Right lobe of liver (tissue), 6 donors: ENCODE data around the gene C20orf96. TPM values are rescaled to one million over a fixed set of nuclear protein-coding genes. Genes with fewer than 3 reads are reported as not detected.
"Not testable (repeated sequence)": the region's sequence is repeated elsewhere in the genome, so short reads cannot be mapped to it uniquely, and the experiment has no call there.

Source experiments
- ATAC-seq, 4 donors: fragments of 200-7000 bp; cut with Tn5 transposase; one replicate each; pipeline ENCODE4 v1.9.1; 2020; ENCODE audit warnings: mild to moderate bottlenecking in 4 of 4, moderate library complexity in 4 of 4
- DNase-seq, 3 donors: peaks; one replicate each; pipeline ENCODE4 v3.0.0-alpha.2; 2020
- H3K27ac ChIP-seq, 3 donors: fragments of 200-600 bp; one replicate each; pipeline ENCODE4 v1.8.0; 2022
- H3K27me3 ChIP-seq, 2 donors: fragments of 200-600 bp; one replicate each; pipeline ENCODE4 v1.8.0; 2022
- H3K36me3 ChIP-seq, 4 donors: fragments of 200-600 bp; sonication (generic) in 1 of 4; one replicate each; pipeline versions ENCODE4 v1.5.1 to v1.8.0; 2017 to 2022; ENCODE audit warnings: control low read depth in 1 of 4
- H3K4me1 ChIP-seq, 4 donors: fragments of 200-600 bp; sonication (generic) in 1 of 4; one replicate each; pipeline versions ENCODE4 v1.5.1 to v1.8.0; 2017 to 2022; ENCODE audit warnings: control low read depth in 1 of 4
- H3K4me3 ChIP-seq, 3 donors: fragments of 200-600 bp; one replicate each; pipeline ENCODE4 v1.8.0; 2022
- H3K9me3 ChIP-seq, 4 donors: fragments of 200-600 bp; sonication (generic) in 1 of 4; one replicate each; pipeline versions ENCODE4 v1.5.1 to v1.8.0; 2017 to 2022; ENCODE audit warnings: control low read depth in 1 of 4
- CTCF ChIP-seq, 4 donors: fragments of 200-600 bp in 3 of 4; fragments of 450-650 bp in 1 of 4; IDR thresholded peaks; one replicate each; pipeline versions ENCODE4 v1.5.1 to v1.8.0; 2016 to 2022; ENCODE audit warnings: antibody characterized with exemption in 4 of 4, mild to moderate bottlenecking in 2 of 4
- POLR2A ChIP-seq: fragments of 450-650 bp; IDR thresholded peaks from one replicate; pipeline ENCODE4 v1.6.1; 2017; ENCODE audit warnings: antibody characterized with exemption, mild to moderate bottlenecking
- WGBS: methylation state at CpG from one replicate; pipeline ENCODE4 v1.1.6; 2018; ENCODE audit warnings: low coverage, low lambda C conversion rate; ENCODE audit not compliant: insufficient coverage; ENCODE audit errors: missing lambda C conversion rate; 5-methylcytosine and 5-hydroxymethylcytosine counted together
- intact Hi-C, 2 donors: fragments of 100-400 bp; cut with DNase I; formaldehyde crosslinking; loops; one replicate each; pipeline versions ENCODE4 v1.11.2 to v1.14.1; 2022
- total RNA-seq, 6 experiments: library from RNA; depleted of rRNA in 2 of 6; stranded (reverse); fragments of >200 nt in 2 of 6; fragmentation: NEBNext Ultra II Directional in 3 of 6; extraction: Animal tissue kit (Norgen Biotek cat#: 25700) in 3 of 6; gene quantifications; one replicate each; pipeline versions ENCODE4 v1.1.0 to v1.2.4, GENCODE V29; 2016 to 2023
- donor health status: DM: no; HTN: yes; CAD: no.
- donor health status: DM: no; HTN: no; CAD: no.
- donor health status: DM: no; HTN: no; CAD: no.
- donor health status: DM: no; HTN: yes; CAD: no.
- donor health status: DM: no; HTN: yes; CAD: no.

Gene C20orf96
- total RNA-seq, 6 experiments from 2014 or later, result 0.62 to 2.5 (median 1.8) TPM

GRCh38 chr20:258269-258858 is 32.2 kb downstream of the C20orf96 start:
- H3K9me3 ChIP-seq, result no peaks in the 10 kb centered on the region
- H3K27ac ChIP-seq, result no peak overlapping the region
- no peak for ATAC-seq
- H3K4me1 ChIP-seq, result peaks cover 0 to 14% (median 6%) of the 10 kb centered on the region in 4 donors
- TF ChIP-seq POLR2A (no peak), CTCF (IDR thresholded peaks at IDR 0.05) (no peak)
- no peaks in the 10 kb centered on the region for H3K27me3 ChIP-seq
- 48% methylated on average over 4 of the region's 4 CpGs for WGBS
- intact Hi-C loops, result no loop called here
- no peak overlapping the region for H3K4me3 ChIP-seq
- DNase-seq, result no peak
- H3K36me3 ChIP-seq, result no peaks in the 10 kb centered on the region

GRCh38 chr20:257419-257818 is 33.1 kb downstream of the C20orf96 start, which contains the start of gene DEFB132:
DEFB132 (plus strand) TSS chr20:257724; CDS start chr20:257779, 55 bp downstream.
- TF ChIP-seq CTCF (IDR thresholded peaks at IDR 0.05) (no peak), POLR2A (no peak)
- Histone ChIP-seq H3K27ac (no peak within 1 kb of the TSS), H3K27me3 (no peaks in the 10 kb centered on the region), H3K36me3 (no peaks in the 10 kb centered on the region), H3K4me1 (peaks cover 0 to 14% (median 6%) of the 10 kb centered on the region in 4 donors), H3K4me3 (no peak within 1 kb of the TSS), H3K9me3 (no peaks in the 10 kb centered on the region)
- peak in 1 of 3 donors; percentile 75 for DNase-seq
- 25% methylated on average over 6 of the region's 7 CpGs for WGBS
- intact Hi-C loops, result no loop called here
- ATAC-seq, result peak; percentile 98 to 99 (median 98)

GRCh38 chr20:253447-253846 is 37.1 kb downstream of the C20orf96 start:
- H3K36me3 ChIP-seq, H3K9me3 ChIP-seq, ATAC-seq, H3K4me3 ChIP-seq, DNase-seq, H3K27me3 ChIP-seq, intact Hi-C loops, H3K27ac ChIP-seq: not testable (repeated sequence)
- 38% methylated on average over 5 of the region's 6 CpGs for WGBS
- H3K4me1 ChIP-seq, result peaks cover 0 to 13% (median 6%) of the 10 kb centered on the region in 4 donors

GRCh38 chr20:252801-253200 is 37.7 kb downstream of the C20orf96 start:
- H3K4me1 ChIP-seq, result peaks cover 0 to 9% (median 3%) of the 10 kb centered on the region in 4 donors
- intact Hi-C loops, result no loop called here
- ATAC-seq, result no peak
- no peaks in the 10 kb centered on the region for H3K27me3 ChIP-seq
- H3K27ac ChIP-seq, result no peak overlapping the region
- no peaks in the 10 kb centered on the region for H3K9me3 ChIP-seq
- no peak overlapping the region for H3K4me3 ChIP-seq
- WGBS, result 90% methylated on average over 2 of the region's 2 CpGs
- no peaks in the 10 kb centered on the region for H3K36me3 ChIP-seq
- DNase-seq, result no peak
- TF ChIP-seq POLR2A (no peak), CTCF (IDR thresholded peaks at IDR 0.05) (no peak)

GRCh38 chr20:251354-251753 is 39.2 kb downstream of the C20orf96 start:
- no peak for TF ChIP-seq POLR2A
- no peak for TF ChIP-seq CTCF (IDR thresholded peaks at IDR 0.05)
- Histone ChIP-seq H3K9me3 (no peaks in the 10 kb centered on the region), H3K4me1 (no peaks in the 10 kb centered on the region), H3K4me3 (no peak overlapping the region), H3K36me3 (no peaks in the 10 kb centered on the region), H3K27ac (no peak overlapping the region), H3K27me3 (no peaks in the 10 kb centered on the region)
- no peak for ATAC-seq
- 36% methylated on average over 2 of the region's 2 CpGs for WGBS
- no peak for DNase-seq
- intact Hi-C loops, result no loop called here
